GM12874 (cell line): ENCODE results near the gene BUD13.

Experiments
- CTCF ChIP-seq: IDR thresholded peaks from 2 replicates; pipeline ENCODE4 v1.5.1; 2011; ENCODE audit warnings: low read depth, mild to moderate bottlenecking, control low read depth, low read length, moderate library complexity; ENCODE audit not compliant: insufficient read depth

BUD13 gene

GRCh38 chr11:116736763-116737162, 36.0 kb downstream of the BUD13 start:
- 0 out of 2 replicates have a peak, but pooled peaks have one; percentile 3 for TF ChIP-seq CTCF

- no peak for TF ChIP-seq CTCF
Observed at GRCh38 chr11:116733969-116734508, 38.7 kb downstream of the BUD13 start.

DNA sequence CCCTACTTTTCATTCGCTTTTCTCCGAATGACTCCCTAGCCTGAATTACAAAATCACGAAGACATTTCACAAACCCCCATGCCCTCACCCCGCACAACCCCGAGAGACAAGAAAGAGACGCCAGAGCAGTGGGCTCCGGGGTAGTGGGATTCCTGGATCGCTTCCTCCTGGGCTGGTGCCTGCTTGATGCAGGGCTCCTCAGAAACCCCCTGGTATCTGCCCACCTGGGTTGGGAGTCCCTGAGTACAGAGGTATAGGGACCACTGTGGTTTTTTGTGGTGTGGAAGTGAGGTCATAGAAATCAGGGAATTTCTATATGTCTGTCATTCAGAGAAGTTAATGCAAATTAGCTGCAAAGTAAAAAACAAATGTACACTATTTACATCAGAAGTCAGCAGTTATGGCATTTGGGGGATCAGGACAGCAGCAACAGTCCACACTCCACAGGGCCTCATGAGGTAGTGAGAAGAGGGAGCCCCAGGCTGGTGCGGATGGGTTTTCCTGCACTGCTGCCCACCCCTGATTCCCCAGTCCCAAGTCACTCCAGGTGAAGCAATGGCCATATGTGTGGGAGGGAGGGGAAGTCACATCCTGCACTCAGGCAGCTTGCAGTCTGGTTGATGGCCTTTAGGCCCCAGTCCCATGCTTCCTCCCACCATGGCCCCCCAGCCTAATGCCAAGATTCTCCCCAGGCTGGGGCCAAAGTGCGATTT, 39.6 kb downstream of the BUD13 start:
- no peak for TF ChIP-seq CTCF

DNA sequence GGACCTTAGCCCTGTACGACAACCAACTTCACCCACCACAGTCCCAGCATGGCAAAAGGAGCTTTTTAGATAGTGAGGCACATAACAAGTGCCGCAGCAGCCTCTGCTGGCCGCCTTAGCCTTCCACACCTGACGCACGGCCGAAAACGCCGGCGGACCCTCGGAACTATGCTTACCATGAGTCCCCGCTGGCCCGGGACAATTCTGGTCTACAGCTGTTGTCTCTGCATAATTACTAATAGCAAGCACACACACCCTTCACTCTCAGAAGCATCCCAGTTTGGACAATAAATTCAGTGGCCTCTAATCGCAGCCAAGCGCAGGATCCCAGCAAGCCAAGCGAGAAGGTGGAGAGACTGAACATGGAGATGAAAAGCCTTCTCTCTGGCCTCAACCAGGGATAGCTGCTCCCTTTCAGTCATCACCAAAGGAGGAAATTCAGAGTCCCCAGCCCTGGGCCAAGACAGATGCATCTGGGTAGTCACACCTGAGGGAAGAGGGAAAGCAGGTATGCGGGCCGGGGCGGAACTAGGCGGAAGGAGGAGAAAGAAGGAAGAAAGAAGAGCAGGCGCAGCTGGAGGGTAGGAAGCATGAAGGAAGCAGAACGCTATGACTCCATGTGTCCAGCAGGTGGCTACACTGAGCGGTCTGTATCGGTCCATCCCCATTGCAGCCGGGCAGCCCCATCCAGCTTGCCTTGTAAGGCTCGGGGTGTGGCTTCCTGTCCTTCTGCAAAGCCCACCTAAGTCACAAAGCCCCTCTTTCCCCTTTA, 40.3 kb downstream of the BUD13 start:
- peak; percentile 96 for TF ChIP-seq CTCF

- no peak for TF ChIP-seq CTCF
Observed at GRCh38 chr11:116731821-116732220, 41.0 kb downstream of the BUD13 start.

GRCh38 chr11:116731097-116731761, 41.6 kb downstream of the BUD13 start:
- TF ChIP-seq CTCF: no peak

DNA sequence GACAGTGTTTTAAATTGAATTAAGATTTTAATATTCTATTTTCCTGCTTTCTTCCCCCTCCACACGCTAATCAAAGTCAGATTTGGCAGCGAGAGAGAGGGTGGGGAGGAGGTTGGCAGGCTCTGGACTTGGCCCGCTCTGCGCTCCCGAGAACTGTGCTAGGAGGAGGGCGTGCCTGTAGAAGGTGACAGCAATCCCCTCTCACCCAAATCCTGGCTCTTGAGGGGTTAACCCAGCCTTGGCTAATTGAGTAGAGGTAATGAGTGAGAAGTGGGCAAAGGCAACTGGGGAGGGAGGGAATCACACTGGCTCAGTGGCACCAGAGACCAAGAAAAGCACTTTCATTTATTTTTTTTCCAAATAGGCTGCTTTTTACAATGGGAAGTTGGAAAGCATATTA, 42.2 kb downstream of the BUD13 start:
- TF ChIP-seq CTCF: no peak
